ENCODE data around the gene RAB36. TPM values are rescaled to one million over a fixed set of nuclear protein-coding genes. Genes with fewer than 3 reads are reported as not detected.

Gene RAB36
- total RNA-seq, 4 donors from 2014 or later, result 0.35 to 0.55 TPM; not detected in 2

GRCh38 chr22:23102002-23102655 lies 43.1 kb upstream of the RAB36 start:
- ATAC-seq (no peak), DNase-seq (no peak)
- no peaks in the 10 kb centered on the region for H3K27me3 ChIP-seq
- TF ChIP-seq POLR2A (IDR thresholded peaks at IDR 0.05), result no peak
- TF ChIP-seq CTCF (IDR thresholded peaks at IDR 0.05 in 4 of 5, conservative IDR thresholded peaks at IDR 0.05 in 1 of 5), result no peak
- intact Hi-C loops (cut with DNase I; ENCODE audit: low total_unique reads), result no loop called here
- peaks cover 15 to 18% of the 10 kb centered on the region in 2 donors for H3K4me1 ChIP-seq
- no peaks in the 10 kb centered on the region for H3K36me3 ChIP-seq
- H3K9me3 ChIP-seq, result no peaks in the 10 kb centered on the region
- in situ Hi-C loops (cut with MboI; ENCODE audit: low sequenced_read_pairs in 4 of 4), result no loop called here
- no peak overlapping the region for H3K4me3 ChIP-seq
- H3K27ac ChIP-seq, result no peak overlapping the region

- Histone ChIP-seq H3K4me1 (peaks cover 15 to 18% of the 10 kb centered on the region in 2 donors), H3K36me3 (no peaks in the 10 kb centered on the region), H3K9me3 (no peaks in the 10 kb centered on the region), H3K27ac (no peak overlapping the region), H3K4me3 (no peak overlapping the region), H3K27me3 (no peaks in the 10 kb centered on the region)
- TF ChIP-seq POLR2A (IDR thresholded peaks at IDR 0.05), result no peak
- no peak for TF ChIP-seq CTCF (IDR thresholded peaks at IDR 0.05 in 4 of 5, conservative IDR thresholded peaks at IDR 0.05 in 1 of 5)
- DNase-seq, result no peak
- in situ Hi-C loops (cut with MboI; ENCODE audit: low sequenced_read_pairs in 4 of 4) (no loop called here), intact Hi-C loops (cut with DNase I; ENCODE audit: low total_unique reads) (no loop called here)
- ATAC-seq, result no peak
These were observed 42.5 kb upstream of the RAB36 start for GRCh38 chr22:23102776-23103175.

- no peak overlapping the region for H3K4me3 ChIP-seq
- in situ Hi-C loops (cut with MboI; ENCODE audit: low sequenced_read_pairs in 4 of 4), result no loop called here
- H3K27ac ChIP-seq, result no peak overlapping the region
- no peak for TF ChIP-seq CTCF (IDR thresholded peaks at IDR 0.05 in 4 of 5, conservative IDR thresholded peaks at IDR 0.05 in 1 of 5)
- TF ChIP-seq POLR2A (IDR thresholded peaks at IDR 0.05), result no peak
- no peaks in the 10 kb centered on the region for H3K27me3 ChIP-seq
- H3K36me3 ChIP-seq, result no peaks in the 10 kb centered on the region
- H3K9me3 ChIP-seq, result no peaks in the 10 kb centered on the region
- DNase-seq (no peak), ATAC-seq (no peak)
- peaks cover 12 to 13% of the 10 kb centered on the region in 2 donors for H3K4me1 ChIP-seq
- intact Hi-C loops (cut with DNase I; ENCODE audit: low total_unique reads), result no loop called here
These were observed 41.9 kb upstream of the RAB36 start for GRCh38 chr22:23103199-23103954.

GRCh38 chr22:23104187-23104971 lies 40.9 kb upstream of the RAB36 start:
- Histone ChIP-seq H3K4me1 (peaks cover 2 to 3% of the 10 kb centered on the region in 2 donors), H3K9me3 (no peaks in the 10 kb centered on the region), H3K36me3 (no peaks in the 10 kb centered on the region), H3K27me3 (no peaks in the 10 kb centered on the region), H3K27ac (no peak overlapping the region), H3K4me3 (no peak overlapping the region)
- DNase-seq (no peak), ATAC-seq (no peak)
- intact Hi-C loops (cut with DNase I; ENCODE audit: low total_unique reads), result no loop called here
- no peak for TF ChIP-seq CTCF (IDR thresholded peaks at IDR 0.05 in 4 of 5, conservative IDR thresholded peaks at IDR 0.05 in 1 of 5)
- no peak for TF ChIP-seq POLR2A (IDR thresholded peaks at IDR 0.05)
- in situ Hi-C loops (cut with MboI; ENCODE audit: low sequenced_read_pairs in 4 of 4), result no loop called here

All from gastrocnemius medialis (tissue), 4 donors.